Bone marrow (tissue), 2 donors: Measurements from ENCODE around the gene IFT22.
"Not testable (repeated sequence)": the region's sequence is repeated elsewhere in the genome, so short reads cannot be mapped to it uniquely, and the experiment has no call there.

Source experiments
- DNase-seq, 2 donors: peaks; one replicate each; lab custom pipeline; 2025; lab: John Stamatoyannopoulos, UW

The IFT22 gene

DNA sequence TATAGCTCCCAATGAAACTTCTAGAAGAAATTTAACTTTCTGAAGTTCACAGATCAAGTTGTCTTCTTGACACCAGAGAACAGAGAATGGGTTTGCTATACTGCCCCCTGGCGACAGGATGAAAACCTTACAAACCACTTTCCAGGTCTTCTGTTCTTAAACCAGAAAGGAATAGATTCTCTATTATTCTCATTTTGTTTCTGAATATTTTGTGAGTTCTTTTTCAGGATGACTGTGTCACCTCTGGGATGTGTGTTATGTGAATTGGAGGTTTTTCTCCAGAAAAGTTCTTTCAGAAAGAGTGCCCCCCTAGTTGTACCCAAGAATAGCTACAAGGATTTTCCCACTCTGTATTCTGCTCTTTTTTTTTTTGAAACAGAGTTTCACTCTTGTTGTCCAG lies 6.3 kb downstream of the IFT22 start:
- no peak for DNase-seq

DNA sequence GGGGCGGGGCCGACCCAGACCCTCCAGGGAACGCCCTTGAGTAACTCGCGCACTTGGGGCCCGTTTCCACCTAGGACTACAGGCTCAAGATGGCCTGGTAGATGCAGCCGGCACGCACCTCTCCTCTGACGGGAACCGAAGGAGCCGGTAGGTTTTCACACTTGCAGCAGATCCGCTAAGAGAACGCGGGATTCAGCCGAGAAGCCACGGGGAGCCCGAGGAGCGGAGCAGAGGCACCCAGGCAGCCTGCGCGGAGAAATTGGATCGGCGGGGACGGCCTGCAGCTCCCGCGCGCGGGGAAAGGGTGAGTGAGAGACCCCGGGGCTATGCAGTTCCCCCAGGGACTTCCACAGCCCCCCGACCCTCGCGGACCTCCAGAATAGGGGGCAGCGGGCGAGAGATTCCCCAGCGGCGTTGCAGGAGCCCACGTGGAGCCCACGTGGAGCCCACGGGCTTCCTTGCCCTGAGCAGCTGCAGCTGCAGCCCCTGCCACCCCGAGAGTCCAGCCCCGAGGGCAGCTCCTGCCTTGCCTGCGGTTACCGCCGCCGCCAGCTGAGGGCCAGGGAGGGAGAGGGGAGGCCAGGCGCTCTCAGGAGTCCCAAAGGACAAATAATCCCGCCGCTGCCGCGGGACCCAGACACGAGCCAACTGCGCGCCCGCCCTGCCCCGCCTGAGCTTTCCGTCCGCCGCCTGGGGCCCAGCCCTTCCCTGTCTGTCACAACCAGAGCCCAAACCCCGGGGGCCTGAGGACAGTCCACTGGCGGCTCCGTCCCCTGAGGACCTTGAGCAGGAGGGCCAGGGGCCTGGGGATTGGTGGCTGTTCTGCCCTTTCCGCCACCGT lies 13.1 kb downstream of the IFT22 start:
- DNase-seq, result no peak

DNA sequence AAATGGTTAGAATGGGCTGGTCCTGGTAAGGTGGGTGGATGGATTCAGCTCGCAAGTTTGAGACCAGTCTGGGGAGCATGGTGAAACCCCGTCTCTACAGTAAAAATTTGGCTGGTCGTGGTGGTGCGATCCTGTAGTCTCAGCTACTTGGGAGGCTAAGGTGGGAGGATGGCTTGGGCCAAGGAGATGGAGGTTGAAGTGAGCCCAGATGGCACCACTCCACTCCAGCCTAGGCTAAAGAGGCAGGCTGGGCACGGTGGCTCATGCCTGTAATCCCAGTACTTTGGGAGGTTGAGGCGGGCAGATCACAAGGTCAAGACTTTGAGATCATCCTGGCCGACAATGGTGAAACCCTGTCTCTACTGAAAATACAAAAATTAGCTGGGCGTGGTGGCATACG lies 15.3 kb downstream of the IFT22 start:
- no peak for DNase-seq

DNA sequence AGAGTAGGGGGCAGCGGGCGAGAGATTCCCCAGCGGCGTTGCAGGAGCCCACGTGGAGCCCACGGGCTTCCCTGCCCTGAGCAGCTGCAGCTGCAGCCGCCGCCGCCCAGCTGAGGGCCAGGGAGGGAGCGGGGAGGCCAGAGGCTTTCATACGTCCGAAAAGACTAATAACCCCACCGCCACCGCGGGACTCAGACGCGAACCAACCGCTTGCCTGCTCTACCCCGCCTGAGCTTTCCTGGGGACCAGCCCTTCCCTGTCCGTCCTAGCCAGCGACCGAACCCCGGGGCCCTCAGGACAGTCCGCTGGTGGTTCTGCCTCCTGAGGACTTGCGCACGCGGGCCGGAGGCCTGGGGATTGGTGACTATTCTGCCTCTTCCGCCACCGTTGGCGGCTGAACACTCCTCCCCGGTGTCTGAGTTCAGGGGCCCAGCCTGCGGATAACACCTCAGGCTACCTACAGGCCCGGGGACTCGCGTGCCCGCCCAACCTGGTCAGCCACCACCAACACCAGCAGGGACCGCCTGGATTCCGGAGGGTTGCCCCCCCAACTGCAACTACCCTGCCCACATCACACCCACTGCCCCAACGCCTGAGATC lies 18.4 kb downstream of the IFT22 start:
- DNase-seq, result no peak

DNA sequence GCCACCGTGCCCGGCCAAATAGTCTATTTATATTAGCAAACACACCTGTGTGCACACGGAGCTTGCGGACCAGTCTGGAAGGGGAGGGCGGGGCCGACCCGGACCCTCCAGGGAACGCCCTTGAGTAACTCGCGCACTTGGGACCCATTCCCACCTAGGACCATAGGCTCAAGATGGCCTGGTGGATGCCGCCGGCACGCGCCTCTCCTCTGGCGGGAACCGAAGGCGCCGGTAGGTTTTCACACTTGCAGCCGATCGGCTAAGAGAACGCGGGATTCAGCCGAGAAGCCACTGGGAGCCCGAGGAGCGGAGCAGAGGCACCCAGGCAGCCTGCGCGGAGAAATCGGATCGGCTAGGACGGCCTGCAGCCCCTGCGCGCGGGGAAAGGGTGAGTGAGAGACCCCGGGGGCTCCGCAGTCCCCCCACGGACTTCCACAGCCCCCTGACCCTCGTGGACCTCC lies 18.9 kb downstream of the IFT22 start:
- DNase-seq, result no peak

DNA sequence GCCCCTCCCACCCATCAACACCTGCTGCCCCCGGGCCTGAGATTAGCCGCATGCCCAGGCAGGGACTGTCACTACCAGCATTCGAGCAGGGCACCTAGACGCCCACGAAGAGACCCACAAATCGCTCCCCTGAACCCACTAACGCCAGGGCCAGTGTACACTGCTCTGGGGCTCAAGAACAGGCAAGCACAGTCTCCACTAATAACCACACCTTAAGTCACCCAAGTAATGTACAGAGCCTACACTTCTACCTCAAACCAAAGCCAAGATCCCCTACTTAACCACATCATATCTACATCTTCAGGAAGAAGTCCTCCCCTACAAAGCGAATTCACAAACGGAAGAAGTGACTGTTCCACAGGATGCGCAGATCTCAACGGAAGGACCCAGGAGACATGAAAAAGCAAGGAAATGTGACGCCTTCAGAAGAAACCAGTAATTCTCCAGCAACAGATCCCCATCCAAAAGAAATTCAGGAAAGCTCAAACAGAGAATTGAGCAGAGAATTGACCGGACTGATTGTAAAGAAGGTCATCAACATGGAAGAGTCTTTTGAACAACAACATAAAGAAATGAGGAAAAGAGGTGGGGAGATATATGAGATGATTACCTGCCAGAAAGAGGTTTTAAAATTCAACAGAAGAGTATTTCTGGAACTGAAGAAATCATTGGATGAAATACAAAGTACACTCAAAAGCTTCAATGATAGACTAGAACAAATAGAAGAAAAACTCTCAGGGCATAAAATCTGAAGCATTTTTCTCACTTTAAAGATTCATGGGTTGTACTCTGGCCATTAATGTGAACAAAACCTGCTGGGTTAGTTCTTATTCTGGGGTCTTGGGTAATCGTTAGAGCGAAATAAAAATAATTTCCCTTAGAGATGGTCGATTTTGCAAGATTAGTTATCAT lies 20.9 kb downstream of the IFT22 start:
- DNase-seq, result no peak

DNA sequence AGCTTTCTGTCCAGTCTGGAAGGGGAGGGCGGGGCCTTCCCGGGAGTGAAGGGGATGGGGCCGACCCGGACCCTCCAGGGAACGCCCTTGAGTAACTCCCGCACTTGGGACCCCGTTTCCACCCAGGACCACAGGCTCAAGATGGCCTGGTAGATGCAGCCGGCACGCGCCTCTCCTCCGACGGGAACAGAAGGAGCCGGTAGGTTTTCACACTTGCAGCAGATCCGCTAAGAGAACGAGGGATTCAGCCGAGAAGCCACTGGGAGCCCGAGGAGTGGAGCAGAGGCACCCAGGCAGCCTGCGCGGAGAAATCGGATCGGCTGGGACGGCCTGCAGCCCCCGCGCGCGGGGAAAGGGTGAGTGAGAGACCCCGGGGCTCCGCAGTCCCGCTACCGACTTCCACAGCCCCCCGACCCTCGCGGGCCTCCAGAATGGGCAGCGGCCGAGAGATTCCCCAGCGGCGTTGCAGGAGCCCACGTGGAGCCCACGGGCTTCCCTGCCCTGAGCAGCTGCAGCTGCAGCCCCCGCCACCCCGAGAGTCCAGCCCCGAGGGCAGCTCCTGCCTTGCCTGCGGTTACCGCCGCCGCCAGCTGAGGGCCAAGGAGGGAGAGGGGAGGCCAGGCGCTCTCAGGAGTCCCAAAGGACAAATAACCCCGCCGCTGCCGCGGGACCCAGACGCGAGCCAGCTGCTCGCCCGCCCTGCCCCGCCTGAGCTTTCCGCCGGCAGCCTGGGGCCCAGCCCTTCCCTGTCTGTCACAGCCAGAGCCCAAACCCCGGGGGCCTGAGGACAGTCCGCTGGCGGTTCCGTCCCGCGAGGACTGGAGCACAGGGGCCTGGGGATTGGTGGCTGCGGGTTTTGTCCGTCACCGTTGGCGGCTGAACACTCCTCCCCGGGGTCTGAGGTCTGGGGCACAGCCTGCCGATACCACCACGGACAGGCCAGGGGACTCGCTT lies 21.8 kb downstream of the IFT22 start:
- DNase-seq, result no peak

DNA sequence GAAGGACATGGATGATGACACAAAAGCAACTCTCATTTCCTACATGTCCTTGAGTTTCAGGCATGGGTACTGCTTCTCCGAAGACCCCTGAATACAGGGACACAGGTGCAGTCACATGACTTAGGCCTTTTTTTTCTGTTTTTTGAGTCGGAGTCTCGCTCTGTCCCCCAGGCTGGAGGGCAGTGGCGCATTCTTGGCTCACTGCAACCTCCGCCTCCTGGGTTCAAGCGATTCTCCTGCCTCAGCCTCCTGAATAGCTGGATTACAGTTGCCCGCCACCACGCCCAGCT lies 26.8 kb downstream of the IFT22 start:
- no peak for DNase-seq

DNA sequence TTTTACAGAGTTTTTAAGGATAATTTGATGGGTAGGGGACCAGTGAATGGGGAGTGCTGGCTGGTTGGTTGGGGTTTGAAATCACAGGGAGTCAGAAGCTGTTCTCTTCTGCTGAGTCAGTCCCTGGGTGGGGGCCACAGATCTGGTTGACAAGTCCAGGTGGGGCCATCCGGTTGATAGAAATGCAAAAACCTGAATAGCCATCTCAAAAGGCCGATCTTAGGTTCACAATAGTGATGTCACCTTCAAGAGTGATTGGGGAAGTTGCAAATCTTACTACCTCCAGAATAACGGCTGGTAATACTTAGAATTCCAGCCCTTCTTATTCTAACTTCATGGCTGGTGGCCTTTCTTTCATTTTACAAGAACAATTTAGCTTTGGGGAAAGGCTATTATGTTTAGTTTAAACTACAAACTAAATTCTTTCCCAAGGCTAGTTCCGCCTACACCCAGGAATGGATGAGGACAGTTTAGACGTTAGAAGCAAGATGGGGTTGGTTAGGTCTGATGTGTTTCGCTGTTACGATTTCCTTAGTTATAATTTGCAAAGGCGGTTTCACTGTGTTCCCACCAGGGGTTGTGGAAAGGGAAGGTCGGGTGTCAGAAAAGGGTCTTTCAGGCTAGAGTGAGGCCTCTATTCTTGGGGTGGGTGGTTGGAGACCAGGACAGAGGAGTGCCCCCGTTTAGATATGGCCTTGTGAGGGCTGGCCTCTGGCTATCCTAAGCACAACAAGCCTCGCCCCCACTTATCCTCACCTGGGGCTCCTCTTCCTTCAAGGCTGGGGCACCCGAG lies 27.4 kb downstream of the IFT22 start:
- DNase-seq, result no peak

DNA sequence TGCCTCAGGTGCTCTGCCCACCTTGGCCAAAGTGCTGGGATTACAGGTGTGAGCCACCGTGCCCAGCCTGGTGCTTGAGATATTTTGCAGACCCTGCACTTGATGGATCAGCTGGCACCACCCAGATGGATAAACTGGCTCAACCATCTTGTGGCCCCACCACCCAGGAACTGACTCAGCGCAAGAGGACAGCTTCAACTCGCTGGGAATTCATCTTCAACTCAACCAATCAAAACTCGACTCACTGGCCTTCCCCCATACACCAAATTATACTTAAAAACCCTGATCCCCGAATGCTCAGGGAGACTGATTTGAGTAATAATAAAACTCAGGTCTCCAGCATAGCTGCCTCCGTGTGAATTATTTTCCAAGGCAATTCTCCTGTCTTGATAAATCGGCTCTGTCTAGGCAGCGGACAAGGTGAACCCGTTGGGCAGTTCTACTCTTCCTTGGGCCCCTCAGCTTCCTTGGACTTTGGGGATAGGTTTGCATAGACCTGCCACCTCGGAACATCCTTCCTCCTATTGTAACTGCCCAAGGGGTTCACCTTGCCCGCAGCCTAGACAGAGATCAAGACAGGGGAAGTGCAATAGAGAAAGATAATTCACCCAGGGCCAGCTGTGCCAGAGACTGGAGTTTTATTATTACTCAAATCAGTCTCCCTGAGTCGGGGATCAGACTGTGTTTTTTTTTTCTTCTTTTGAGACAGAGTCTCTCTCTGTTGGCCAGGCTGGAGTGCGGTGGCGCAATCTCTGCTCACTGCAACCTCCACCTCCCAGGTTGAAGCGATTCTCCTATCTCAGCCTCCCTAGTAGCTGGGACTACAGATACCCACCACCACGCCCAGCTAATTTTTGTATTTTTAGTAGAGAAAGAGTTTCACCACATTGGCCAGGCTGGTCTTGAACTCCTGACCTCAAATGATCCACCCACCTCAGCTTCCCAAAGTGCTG lies 28.3 kb downstream of the IFT22 start:
- DNase-seq, result not testable (repeated sequence)

DNA sequence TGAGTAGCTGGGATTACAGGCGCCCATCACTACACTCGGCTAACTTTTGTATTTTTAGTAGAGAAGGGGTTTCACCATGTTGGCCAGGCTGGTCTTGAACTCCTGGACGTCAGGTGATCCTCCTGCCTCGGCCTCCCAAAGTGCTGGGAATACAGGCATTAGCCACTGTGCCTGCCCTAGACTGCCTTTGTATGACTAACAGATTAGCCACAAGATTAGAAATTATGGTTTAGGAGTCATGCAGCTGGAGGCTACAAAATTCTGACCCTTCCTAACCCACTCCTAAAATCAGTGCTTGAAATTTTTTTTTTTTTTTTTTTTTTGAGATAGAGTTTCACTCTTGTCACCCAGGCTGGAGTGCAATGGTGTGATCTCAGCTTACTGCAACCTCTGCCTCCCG lies 29.0 kb downstream of the IFT22 start:
- DNase-seq, result not testable (repeated sequence)

DNA sequence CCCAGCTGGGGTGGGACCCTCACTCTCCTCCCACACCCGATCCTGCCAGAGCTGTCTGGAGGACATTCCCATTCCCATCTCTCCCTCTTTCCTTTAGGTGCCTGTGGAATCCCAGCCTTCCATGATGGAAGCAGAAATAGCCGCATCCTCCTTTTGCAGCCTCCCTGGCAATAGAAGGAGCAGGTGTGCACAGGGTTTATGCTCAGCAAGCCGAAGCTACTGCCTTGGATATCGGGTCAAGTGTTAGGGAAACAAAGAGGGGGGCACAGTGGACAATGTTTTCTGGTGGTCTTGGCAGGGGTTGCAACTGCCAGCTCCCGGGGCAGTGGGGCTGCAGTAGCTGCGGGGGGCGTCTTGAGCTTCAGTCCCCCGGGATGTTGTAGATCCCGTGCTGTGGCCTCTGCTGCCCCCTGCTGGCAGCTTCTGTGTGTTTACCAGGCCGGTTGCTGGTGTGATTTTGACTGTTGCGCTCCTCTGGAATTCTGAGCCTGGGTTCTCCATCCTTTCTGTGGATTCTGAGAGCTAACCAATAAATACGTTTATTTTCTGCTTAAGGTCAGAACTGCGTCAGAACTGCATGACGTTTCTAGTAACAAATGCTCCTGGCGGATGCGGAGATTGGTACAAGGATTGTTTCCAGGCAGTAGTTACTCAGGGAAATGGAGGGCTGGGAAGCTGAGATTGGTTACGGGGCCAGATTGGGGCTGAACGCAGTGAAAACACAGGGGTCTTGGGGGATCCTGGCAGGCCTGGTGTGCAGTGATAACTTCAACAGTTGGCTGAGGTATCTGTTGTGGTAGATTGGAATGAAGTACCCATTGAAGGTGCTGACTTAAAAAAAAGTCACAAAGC lies 31.2 kb downstream of the IFT22 start:
- peak; percentile 12 to 30 for DNase-seq

DNA sequence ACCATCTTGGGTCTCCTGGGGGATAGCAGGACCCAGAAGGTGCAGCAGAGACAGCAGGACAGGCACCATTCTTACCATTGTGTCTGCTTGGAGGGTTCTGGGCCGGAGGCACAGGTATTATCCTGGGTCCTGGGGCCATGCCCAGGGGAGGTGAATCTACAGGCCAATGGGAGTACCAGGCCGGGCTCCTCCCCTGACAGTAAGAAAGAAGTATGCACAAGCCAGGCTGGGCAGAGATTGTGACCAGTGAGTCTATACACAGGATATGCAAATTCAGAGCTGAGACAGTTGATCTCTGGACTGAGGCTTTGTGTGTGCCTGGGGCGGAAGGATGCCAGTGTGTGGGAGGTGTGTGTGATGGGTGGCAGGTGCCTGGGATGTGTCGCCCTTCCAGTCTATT lies 31.9 kb downstream of the IFT22 start:
- DNase-seq, result not testable (repeated sequence)

DNA sequence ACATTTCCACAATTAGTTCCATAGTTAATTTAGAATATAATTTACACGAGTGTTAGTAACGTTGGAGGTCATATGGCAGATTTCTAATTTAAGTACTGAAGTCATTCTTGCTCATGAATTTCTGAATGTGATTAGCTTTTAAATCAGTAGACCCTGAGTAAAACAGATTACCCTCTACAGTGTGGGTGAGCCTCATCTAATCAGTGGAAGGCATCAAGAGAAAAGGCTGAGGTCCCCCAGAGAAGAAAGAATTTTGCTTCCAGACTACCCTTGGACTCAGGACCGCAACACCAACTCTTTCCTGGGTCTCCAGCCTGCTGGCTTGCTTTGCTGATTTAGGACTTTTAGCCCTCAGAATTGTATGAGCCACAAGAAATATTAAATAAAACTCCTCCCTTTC lies 33.2 kb downstream of the IFT22 start:
- no peak for DNase-seq

DNA sequence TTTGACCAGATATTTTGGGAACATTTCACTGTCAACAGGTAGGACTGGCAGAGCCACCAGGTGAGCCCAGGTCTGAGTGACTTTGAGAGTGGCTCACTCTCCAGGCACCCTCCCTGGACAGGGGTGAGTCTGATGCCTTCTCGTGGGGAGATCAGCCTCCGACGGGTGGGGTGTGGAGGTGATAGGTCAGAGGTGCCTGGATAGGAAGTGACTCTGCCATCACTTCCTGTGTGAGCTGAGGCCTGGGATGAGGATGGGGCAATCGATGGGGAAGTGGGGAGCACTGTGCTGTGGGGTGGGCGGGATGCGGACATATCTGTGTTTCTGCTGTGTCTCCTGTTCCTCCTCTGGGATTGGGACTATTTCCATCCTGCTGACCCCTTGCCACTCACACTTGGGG lies 34.6 kb downstream of the IFT22 start:
- DNase-seq, result no peak

DNA sequence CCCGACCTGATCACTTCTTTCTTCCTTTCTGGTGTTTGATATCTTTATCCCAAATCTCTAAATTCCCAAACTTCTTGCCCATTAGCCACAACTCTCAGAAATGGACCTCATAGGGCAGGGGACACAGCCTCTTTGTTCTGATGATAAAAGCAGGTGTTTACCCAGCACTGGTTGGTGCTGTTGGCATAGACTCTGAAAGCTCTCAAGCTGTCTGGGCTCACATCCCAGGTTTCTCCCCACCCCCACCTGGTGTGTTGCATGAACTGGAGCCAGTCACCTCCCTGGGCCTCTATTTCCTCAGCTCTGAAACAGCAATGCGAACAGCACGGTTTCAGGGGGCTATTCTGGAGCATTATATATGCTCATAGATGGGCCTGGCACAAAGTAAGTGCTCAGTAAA lies 35.7 kb downstream of the IFT22 start:
- DNase-seq, result not testable (repeated sequence)

DNA sequence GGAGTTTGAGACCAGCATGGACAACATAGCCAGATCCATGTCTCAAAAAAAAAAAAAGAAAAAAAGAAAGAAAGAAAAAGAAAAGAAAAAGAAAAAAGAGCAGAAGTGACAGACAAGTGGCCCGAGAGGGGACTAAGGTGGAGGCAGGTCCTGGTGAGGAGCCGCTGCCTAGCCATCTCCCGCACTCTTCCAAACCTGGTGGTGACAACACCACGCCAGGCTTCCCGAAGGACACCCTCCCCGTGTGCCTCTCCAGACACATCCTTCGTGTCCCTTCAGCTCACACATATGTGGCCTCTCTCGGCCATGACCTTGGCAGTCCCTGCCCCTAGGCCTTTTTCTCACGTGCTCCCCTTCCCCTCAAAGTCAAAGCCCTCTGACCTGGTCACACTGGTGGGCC lies 36.4 kb downstream of the IFT22 start:
- DNase-seq, result no peak

DNA sequence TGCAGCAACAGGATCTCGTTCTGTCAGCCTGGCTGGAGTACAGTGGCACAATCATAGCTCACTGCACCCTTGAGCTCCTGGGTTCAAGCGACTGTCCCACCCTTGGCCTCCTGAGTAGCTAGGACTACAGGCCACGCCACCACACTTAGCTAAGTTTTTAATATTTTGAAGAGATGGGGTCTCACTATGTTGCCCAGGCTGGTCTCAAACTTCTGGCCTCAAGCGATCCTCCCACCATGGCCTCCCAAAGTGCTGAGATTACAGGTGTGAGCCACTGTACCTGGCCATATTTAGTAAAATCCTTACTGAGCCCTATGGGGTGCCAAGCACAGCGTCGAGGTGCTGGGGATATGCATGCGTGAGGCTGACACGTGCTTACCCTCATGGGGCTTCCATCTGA lies 40.7 kb downstream of the IFT22 start:
- not testable (repeated sequence) for DNase-seq
